ENCODE measurements around the gene MRPL18.

- TF ChIP-seq CTCF (IDR thresholded peaks at IDR 0.05) (no peak), POLR2A (IDR thresholded peaks at IDR 0.05) (no peak)
Measured at GRCh38 chr6:159754959-159755914, 35.0 kb upstream of the MRPL18 start.
